Activated T-helper 1 cell treated with Interleukin-2 at 50 U/mL for 16 hours (primary cell): Measurements from ENCODE around the gene ARL13B.
A peak's percentile ranks its signal among the peaks of the same experiment; 100 is the strongest.
"Not testable (repeated sequence)": the region's sequence is repeated elsewhere in the genome, so short reads cannot be mapped to it uniquely, and the experiment has no call there.

ENCODE experiments used
- DNase-seq: peaks from one replicate; pipeline ENCODE4 v3.0.0-alpha.2; 2020; ENCODE audit warnings: low read depth

The ARL13B gene

DNA sequence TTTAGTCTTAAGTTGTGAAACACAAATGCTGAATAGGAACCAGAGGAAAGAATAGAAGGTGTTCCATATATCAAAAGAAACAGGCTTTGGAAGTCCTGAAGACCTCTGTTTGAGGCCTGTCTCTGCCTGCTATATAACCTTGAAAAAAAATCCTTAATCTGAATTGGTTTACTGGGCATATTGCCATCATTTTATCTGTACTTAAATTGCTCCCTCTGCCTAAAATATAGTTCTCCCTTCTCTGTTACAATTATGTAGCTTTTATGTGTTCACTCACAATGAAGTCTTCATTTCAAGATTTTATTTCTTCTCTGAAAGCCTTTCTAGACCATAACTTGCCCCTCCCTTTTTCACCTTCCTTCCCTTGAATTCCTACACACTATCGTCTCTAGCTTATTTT is 21.2 kb downstream of the ARL13B start:
- DNase-seq, result no peak

DNA sequence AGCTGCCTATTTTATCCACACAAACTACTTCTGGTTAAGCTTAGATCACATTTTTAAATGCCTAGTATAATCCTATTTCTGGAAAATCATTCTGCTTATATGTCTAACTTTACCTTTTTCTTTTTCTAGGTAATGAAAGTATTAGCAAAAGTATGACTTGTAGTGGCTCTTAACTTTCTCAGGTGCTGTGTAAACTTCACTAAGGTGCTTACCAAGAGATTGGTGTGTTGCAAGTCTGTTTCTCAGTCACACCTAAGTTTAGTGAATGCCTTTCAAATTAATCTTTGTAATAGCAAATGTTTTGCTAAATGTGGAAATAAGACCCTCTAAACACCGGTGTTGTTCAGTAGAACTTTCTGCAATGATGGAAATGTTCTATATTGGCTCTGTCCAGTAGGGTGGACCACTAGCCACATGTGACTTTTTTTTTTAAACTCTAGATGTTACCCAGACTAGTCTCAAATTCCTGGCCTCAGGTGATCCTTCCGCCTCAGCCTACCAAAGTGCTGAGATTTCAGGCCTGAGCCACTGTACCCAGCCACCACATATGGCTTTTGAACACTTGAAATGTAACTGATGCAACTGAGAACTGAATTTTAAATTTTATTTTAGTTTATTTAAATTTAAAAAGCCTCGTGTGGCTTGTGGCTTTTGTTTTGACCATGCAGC is 22.0 kb downstream of the ARL13B start:
- no peak for DNase-seq

DNA sequence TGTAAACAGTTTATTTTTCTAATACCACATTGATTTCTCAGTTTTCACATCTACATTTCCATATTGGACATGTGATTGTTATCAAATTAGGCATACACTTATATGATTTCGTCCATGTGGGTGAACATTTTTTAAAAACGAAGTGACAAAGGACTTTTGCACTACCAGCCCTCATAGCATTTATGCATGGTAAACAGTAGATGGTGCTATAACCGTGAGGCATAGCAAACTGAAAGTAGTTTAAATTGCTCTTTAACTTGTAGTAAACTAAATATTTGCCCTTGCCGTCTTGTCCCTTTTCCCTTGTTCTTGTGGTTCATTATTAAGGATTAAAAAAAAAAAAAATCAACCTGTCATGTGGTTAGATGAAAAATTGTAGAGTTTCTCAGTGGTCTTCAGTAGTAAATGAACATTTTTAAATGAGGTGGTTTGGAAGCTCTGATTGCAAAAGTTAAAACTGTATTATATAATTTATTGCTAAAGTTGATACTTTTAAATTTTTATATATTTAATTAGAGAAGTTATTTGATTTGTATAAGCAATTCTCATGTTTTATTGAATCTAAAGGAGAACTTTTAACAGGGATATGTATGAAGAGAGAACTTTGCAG is 24.5 kb downstream of the ARL13B start:
- no peak for DNase-seq

- DNase-seq, result no peak
Measured at GRCh38 chr3:94008253-94008652, 28.3 kb downstream of the ARL13B start.

- no peak for DNase-seq
Measured at GRCh38 chr3:94009608-94010007, 29.7 kb downstream of the ARL13B start.

GRCh38 chr3:94011233-94011711 is 31.3 kb downstream of the ARL13B start:
- no peak for DNase-seq

DNA sequence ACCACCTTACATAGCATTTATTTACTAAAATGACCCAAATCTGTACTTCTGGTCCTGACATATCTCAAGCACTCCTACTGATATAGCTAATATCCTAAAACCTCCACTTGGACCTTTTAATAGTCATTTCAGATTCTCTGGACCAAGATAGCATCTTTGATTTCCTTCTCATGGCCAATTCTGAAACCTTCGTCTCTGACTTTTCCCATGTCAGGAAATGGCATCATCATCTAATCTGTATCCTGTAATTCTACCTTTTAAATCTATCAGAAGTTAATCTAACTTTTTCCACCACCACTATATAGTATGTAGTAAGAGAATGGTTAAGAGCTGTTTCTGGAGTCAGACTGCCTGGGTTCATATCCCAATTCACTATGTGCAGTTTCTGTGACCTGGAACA is 32.2 kb downstream of the ARL13B start:
- DNase-seq, result no peak

GRCh38 chr3:94015025-94015424 is 35.1 kb downstream of the ARL13B start:
- no peak for DNase-seq

- no peak for DNase-seq
Measured at GRCh38 chr3:94019659-94020058, 39.7 kb downstream of the ARL13B start.

GRCh38 chr3:94020293-94020692 is 40.3 kb downstream of the ARL13B start:
- no peak for DNase-seq

- no peak for DNase-seq
Measured at GRCh38 chr3:94024385-94024784, 44.4 kb downstream of the ARL13B start.

DNA sequence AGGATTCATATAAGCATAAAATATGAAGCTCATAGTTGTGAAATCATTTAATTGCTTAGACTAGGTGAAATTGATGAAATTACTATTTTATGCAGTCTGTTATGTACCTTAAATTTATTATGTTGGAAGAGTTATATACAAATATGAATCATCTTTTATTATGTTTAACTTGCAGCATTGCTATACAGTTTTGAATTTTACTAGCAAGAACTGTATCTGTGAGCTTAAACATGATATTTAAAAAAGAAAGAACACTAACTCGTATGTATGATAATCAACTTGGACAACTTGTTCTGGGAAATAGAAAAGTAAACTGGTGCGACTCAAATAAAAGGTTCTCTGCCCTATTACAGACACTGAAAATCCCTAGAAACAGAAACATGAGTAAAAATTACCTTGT is 46.7 kb downstream of the ARL13B start:
- DNase-seq, result no peak

DNA sequence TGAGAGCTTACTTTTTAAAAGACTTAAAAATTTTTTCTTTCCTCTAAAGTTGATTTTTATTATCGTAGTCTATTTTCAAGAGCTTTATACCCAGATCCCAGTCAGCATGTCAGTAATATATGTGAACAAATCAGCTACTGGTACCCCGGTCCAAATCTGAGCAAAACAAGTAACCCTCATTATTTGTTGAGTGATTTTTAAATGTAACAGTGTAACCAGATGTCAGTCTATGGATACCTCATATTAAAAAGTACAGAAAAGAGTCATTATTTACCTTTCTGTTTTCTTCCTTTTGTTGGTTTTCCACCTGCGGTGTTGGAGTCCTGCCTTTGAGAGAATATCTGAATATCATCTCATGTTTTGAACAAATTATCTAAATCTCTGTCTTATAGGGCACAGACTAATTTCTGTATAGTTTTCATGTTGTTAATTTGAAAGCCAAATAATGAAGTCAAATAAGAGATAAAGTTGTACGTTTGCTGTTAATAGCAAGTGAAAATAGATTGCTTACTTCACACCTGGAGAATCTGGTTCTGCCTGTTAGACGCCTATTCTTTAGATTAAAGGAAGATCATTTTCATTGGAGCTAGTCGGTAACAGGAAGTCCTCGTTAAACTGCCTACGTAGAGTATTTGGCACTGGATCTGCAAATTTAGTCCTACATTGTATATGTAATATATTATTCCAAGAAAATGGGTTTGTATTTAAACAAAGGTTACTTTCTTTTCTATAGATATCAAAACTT is 48.3 kb downstream of the ARL13B start, which contains the start of gene STX19:
Gene STX19, minus strand, starts transcription at position 505 of the 745 bp plus-strand sequence. CDS start 13,328 bp downstream, outside the sequence.
- DNase-seq, result no peak

- DNase-seq, result no peak
Measured at GRCh38 chr3:94036909-94037507, 57.1 kb downstream of the ARL13B start.

- no peak for DNase-seq
Measured at GRCh38 chr3:94043285-94043684, 63.3 kb downstream of the ARL13B start.

DNA sequence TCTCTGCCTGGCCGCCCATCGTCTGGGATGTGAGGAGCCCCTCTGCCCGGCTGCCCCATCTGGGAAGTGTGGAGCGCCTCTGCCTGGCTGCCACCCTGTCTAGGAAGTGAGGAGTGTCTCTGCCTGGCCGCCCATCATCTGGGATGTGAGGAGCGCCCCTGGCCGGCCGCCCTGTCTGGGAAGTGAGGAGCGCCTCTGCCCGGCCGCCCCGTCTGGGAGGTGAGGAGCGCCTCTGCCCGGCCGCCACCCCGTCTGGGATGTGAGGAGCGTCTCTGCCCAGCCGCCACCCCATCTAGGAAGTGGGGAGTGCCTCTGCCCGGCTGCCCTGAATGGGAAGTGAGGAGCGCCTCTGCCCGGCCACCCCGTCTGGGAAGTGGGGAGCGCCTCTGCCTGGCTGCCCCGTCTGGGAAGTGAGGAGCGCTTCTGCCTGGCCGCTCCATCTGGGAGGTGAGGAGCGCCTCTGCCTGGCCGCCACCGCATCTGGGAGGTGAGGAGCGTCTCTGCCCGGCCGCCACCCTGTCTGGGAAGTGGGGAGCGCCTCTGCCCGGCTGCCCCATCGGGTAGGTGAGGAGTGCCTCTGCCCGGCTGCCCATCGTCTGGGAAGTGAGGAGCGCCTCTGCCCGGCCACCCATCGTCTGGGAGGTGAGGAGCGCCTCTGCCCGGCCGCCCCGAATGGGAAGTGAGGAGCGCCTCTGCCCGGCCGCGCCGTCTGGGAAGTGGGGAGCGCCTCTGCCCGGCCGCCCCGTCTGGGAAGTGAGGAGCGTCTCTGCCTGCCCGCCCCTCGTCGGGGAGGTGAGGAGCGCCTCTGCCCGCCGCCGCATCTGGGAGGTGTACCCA is 64.4 kb downstream of the ARL13B start:
- not testable (repeated sequence) for DNase-seq

GRCh38 chr3:94046533-94046932 is 66.6 kb downstream of the ARL13B start:
- DNase-seq, result no peak

DNA sequence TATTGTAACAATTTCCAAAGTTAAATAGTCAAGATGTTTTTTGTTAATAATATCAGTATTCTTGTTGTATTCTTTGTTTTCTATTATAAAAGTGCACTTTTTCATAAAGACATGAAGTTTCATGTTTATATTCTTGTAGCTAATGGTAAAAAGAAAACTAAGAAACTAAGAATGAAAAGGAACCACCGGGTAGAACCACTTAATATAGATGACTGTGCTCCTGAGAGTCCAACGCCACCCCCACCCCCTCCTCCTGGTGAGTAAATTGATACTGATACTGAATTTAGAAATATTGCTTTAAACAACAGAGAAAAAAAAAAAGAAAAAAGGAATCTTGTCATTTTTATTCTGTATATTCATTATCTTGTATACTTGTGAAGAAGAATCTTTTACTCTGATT is 69.3 kb downstream of the ARL13B start:
- no peak for DNase-seq

DNA sequence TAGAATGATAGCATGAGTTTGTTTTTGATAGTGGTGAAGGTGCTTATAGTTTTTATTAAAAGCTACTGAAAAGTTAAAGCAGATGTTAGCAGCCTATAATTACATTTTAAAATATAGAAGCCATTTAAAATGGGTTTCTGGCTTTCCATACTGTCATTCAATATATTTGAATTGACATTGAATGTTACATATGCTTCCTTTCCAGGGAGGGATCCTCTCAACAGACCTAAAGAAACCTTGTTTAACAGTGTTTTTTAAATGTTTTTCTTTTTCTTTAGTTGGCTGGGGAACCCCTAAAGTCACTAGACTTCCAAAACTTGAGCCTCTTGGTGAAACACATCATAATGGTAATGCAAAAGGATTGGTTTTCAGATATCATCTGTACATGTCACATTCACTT is 70.6 kb downstream of the ARL13B start:
- no peak for DNase-seq

DNA sequence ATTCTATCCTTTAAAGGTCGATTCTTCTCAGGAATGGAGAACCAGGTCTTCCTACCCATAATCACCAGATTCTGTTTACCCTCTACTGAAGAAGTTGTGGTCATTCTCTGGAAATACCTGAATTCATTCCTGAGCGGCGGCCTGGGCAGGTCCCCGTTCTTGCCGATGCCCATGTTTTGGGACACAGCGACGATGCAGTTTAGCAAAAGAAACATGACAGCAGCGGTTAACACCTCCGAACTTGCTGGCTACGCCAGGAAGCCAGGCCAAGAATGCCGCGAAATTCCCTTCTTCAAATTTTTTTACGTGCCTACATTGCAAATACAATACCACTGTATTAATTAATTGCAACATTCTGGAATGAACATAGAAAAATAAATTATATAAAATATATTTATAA is 81.3 kb downstream of the ARL13B start:
- DNase-seq, result no peak

- peak; percentile 65 for DNase-seq
Measured at GRCh38 chr3:94062513-94063404, 82.8 kb downstream of the ARL13B start, which contains the start of the genes DHFR2 and NSUN3. Gene DHFR2, minus strand, starts transcription at chr3:94062916. Its CDS starts 1,405 bp downstream, at chr3:94061511. Gene NSUN3, plus strand, starts transcription at chr3:94063061. Its CDS starts 66 bp downstream, at chr3:94063127.
